ENCODE measurements around the gene RASA3.

- TF ChIP-seq CTCF (conservative IDR thresholded peaks at IDR 0.05 in 1 of 2, IDR thresholded peaks at IDR 0.05 in 1 of 2; ENCODE audit: extremely low read depth in 1 of 2, insufficient read depth in 1 of 2, low read depth in 1 of 2, low read length in 2 of 2), result no peak
- TF ChIP-seq EZH2 (IDR thresholded peaks at IDR 0.05; ENCODE audit: borderline replicate concordance, low read length), result no peak
These were observed 106.5 kb downstream of the RASA3 start for GRCh38 chr13:114025714-114026431.
